Measurements from ENCODE around the gene JUND. TPM values are rescaled to one million over a fixed set of nuclear protein-coding genes. Genes with fewer than 3 reads are reported as not detected.

JUND gene
- total RNA-seq, 1 donor from 2014 or later = 161 TPM

- no peak for TF ChIP-seq EZH2 (IDR thresholded peaks at IDR 0.05; ENCODE audit: insufficient read depth, low read length)
- TF ChIP-seq CTCF (IDR thresholded peaks at IDR 0.05; ENCODE audit: insufficient read depth, low read depth, low read length) = no peak
- H3K4me2 ChIP-seq (ENCODE audit: low read length) = no peak overlapping the region
Observed at GRCh38 chr19:18259893-18260292, 21.5 kb downstream of the JUND start.

GRCh38 chr19:18257503-18258470, 23.6 kb downstream of the JUND start:
- peaks cover 4% of the 10 kb centered on the region for H3K9me3 Mint-ChIP-seq (ENCODE audit: unreplicated experiment)
- H4K20me1 ChIP-seq (ENCODE audit: insufficient read depth, low read length) = peaks cover 3% of the 10 kb centered on the region
- no peak for DNase-seq (ENCODE audit: low read depth)
- H3K36me3 Mint-ChIP-seq (ENCODE audit: low read depth, unreplicated experiment) = no peaks in the 10 kb centered on the region
- no peak overlapping the region for H3K4me3 Mint-ChIP-seq (ENCODE audit: unreplicated experiment)
- peaks cover 13% of the 10 kb centered on the region for H3K27me3 ChIP-seq (ENCODE audit: insufficient read depth, low read length)
- no peaks in the 10 kb centered on the region for H3K9me3 ChIP-seq (ENCODE audit: insufficient read depth, low read depth, low read length)
- no peak overlapping the region for H3K4me2 ChIP-seq (ENCODE audit: low read length)
- H3K4me1 Mint-ChIP-seq (ENCODE audit: low read depth, unreplicated experiment) = no peaks in the 10 kb centered on the region
- no peaks in the 10 kb centered on the region for H3K4me1 ChIP-seq (ENCODE audit: insufficient read depth, low read length)
- H3K79me2 ChIP-seq (ENCODE audit: insufficient read depth, low read length) = no peaks in the 10 kb centered on the region
- no peak overlapping the region for H3K27ac Mint-ChIP-seq (ENCODE audit: unreplicated experiment)
- no peak overlapping the region for H2AFZ ChIP-seq (ENCODE audit: low read depth, low read length)
- H3K27me3 Mint-ChIP-seq (ENCODE audit: low read depth, unreplicated experiment) = peaks cover 29% of the 10 kb centered on the region
- no peak overlapping the region for H3K27ac ChIP-seq (ENCODE audit: low read depth, low read length)
- H3K9ac ChIP-seq (ENCODE audit: low read length) = no peak overlapping the region
- no peak for FAIRE-seq
- no peaks in the 10 kb centered on the region for H3K36me3 ChIP-seq (ENCODE audit: insufficient read depth, low read length)
- no peak overlapping the region for H3K4me3 ChIP-seq (ENCODE audit: insufficient read depth, low read depth, low read length)
- no peak for TF ChIP-seq EZH2 (IDR thresholded peaks at IDR 0.05; ENCODE audit: insufficient read depth, low read length)

More at GRCh38 chr19:18259893-18260292, 21.5 kb downstream of the JUND start:
- Mint-ChIP-seq H3K4me3 (ENCODE audit: unreplicated experiment) (no peak overlapping the region), H3K4me1 (ENCODE audit: low read depth, unreplicated experiment) (no peaks in the 10 kb centered on the region), H3K36me3 (ENCODE audit: low read depth, unreplicated experiment) (no peaks in the 10 kb centered on the region), H3K27ac (ENCODE audit: unreplicated experiment) (no peak overlapping the region), H3K9me3 (ENCODE audit: unreplicated experiment) (peaks cover 4% of the 10 kb centered on the region), H3K27me3 (ENCODE audit: low read depth, unreplicated experiment) (peaks cover 13% of the 10 kb centered on the region)
- H3K9me3 ChIP-seq (ENCODE audit: insufficient read depth, low read depth, low read length) = no peaks in the 10 kb centered on the region
- no peak overlapping the region for H3K9ac ChIP-seq (ENCODE audit: low read length)
- peaks cover 4% of the 10 kb centered on the region for H4K20me1 ChIP-seq (ENCODE audit: insufficient read depth, low read length)
- no peaks in the 10 kb centered on the region for H3K79me2 ChIP-seq (ENCODE audit: insufficient read depth, low read length)
- H3K27ac ChIP-seq (ENCODE audit: low read depth, low read length) = no peak overlapping the region
- peaks cover 5% of the 10 kb centered on the region for H3K27me3 ChIP-seq (ENCODE audit: insufficient read depth, low read length)
- H2AFZ ChIP-seq (ENCODE audit: low read depth, low read length) = no peak overlapping the region
- FAIRE-seq = no peak
- H3K4me3 ChIP-seq (ENCODE audit: insufficient read depth, low read depth, low read length) = no peak overlapping the region
- no peak for DNase-seq (ENCODE audit: low read depth)
- peaks cover 4% of the 10 kb centered on the region for H3K4me1 ChIP-seq (ENCODE audit: insufficient read depth, low read length)
- H3K36me3 ChIP-seq (ENCODE audit: insufficient read depth, low read length) = no peaks in the 10 kb centered on the region

- Mint-ChIP-seq H3K27me3 (ENCODE audit: low read depth, unreplicated experiment) (peaks cover 36% of the 10 kb centered on the region), H3K4me1 (ENCODE audit: low read depth, unreplicated experiment) (peaks cover 1% of the 10 kb centered on the region), H3K9me3 (ENCODE audit: unreplicated experiment) (no peaks in the 10 kb centered on the region), H3K36me3 (ENCODE audit: low read depth, unreplicated experiment) (no peaks in the 10 kb centered on the region), H3K27ac (ENCODE audit: unreplicated experiment) (no peak overlapping the region), H3K4me3 (ENCODE audit: unreplicated experiment) (peak overlapping the region; percentile 50)
- Histone ChIP-seq H3K4me2 (ENCODE audit: low read length) (no peak overlapping the region), H3K4me3 (ENCODE audit: insufficient read depth, low read depth, low read length) (no peak overlapping the region), H3K9ac (ENCODE audit: low read length) (no peak overlapping the region), H4K20me1 (ENCODE audit: insufficient read depth, low read length) (no peaks in the 10 kb centered on the region), H3K27ac (ENCODE audit: low read depth, low read length) (no peak overlapping the region), H3K9me3 (ENCODE audit: insufficient read depth, low read depth, low read length) (peaks cover 4% of the 10 kb centered on the region), H3K4me1 (ENCODE audit: insufficient read depth, low read length) (no peaks in the 10 kb centered on the region), H3K27me3 (ENCODE audit: insufficient read depth, low read length) (peaks cover 13% of the 10 kb centered on the region), H3K79me2 (ENCODE audit: insufficient read depth, low read length) (no peaks in the 10 kb centered on the region), H2AFZ (ENCODE audit: low read depth, low read length) (no peak overlapping the region), H3K36me3 (ENCODE audit: insufficient read depth, low read length) (no peaks in the 10 kb centered on the region)
- FAIRE-seq (no peak), DNase-seq (ENCODE audit: low read depth) (no peak)
- TF ChIP-seq EZH2 (IDR thresholded peaks at IDR 0.05; ENCODE audit: insufficient read depth, low read length) = no peak
- TF ChIP-seq CTCF (IDR thresholded peaks at IDR 0.05; ENCODE audit: insufficient read depth, low read depth, low read length) = no peak
Observed at GRCh38 chr19:18254546-18255503, 26.6 kb downstream of the JUND start.

Measured in astrocyte (in vitro differentiated cells and primary cell).